ENCODE data around the gene GART. TPM values are rescaled to one million over a fixed set of nuclear protein-coding genes. Genes with fewer than 3 reads are reported as not detected.
"Not testable (repeated sequence)": the region's sequence is repeated elsewhere in the genome, so short reads cannot be mapped to it uniquely, and the experiment has no call there.

The GART gene
- total RNA-seq, 4 donors from 2014 or later = 41.8 to 74.2 (median 67.6) TPM

GRCh38 chr21:33584455-33584854 lies 42.5 kb upstream of the GART start:
- no peak for ATAC-seq

GRCh38 chr21:33578959-33579542 lies 37.1 kb upstream of the GART start:
- Histone ChIP-seq H3K36me3 (peaks cover 3 to 59% of the 10 kb centered on the region in 2 donors), H3K4me3 (no peak overlapping the region), H3K27me3 (no peaks in the 10 kb centered on the region), H3K27ac (peak overlapping the region in 1 of 4 donors; percentile 45), H3K9me3 (no peaks in the 10 kb centered on the region), H3K4me1 (peaks cover 0 to 26% (median 3%) of the 10 kb centered on the region in 3 donors)
- TF ChIP-seq POLR2A (IDR thresholded peaks at IDR 0.05) (no peak), CTCF (IDR thresholded peaks at IDR 0.05) (no peak), POLR2AphosphoS5 (IDR thresholded peaks at IDR 0.05) (no peak)
- no peak for ATAC-seq
- WGBS, 2 donors (ENCODE audit: low coverage in 1 of 2) = 75 to 79% methylated on average over 7 of the region's 7 CpGs

More at GRCh38 chr21:33584455-33584854, 42.5 kb upstream of the GART start:
- no peaks in the 10 kb centered on the region for H3K9me3 ChIP-seq
- no peaks in the 10 kb centered on the region for H3K27me3 ChIP-seq
- TF ChIP-seq POLR2AphosphoS5 (IDR thresholded peaks at IDR 0.05) (no peak), EP300 (IDR thresholded peaks at IDR 0.05) (no peak)
- WGBS, 2 donors (ENCODE audit: low coverage in 1 of 2) = 85 to 94% methylated on average over 3 of the region's 3 CpGs
- peaks cover 0 to 12% of the 10 kb centered on the region in 2 donors for H3K36me3 ChIP-seq
- H3K27ac ChIP-seq = no peak overlapping the region
- H3K4me3 ChIP-seq = no peak overlapping the region
- H3K4me1 ChIP-seq = peaks cover 0 to 16% (median 0%) of the 10 kb centered on the region in 3 donors

DNA sequence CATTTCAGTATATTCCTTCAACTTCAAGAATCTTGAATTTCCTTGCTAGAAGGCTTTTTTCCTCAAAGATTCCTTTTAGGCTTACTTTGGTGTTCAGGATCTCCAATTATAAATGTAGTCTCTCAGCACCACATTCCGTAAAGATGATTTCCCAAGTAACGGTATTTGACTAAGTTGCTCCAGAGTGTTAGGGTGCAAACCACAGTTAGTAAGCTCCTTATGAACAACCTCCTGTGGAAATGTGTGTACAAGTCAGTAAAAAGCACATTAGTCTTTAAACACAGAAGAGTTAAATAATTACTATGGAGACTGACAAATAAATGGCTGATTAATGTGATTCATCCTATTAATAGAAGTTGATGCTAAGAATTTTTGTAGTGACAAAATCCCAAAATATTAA lies 36.3 kb upstream of the GART start:
- 33 to 75% methylated on average over 2 of the region's 2 CpGs for WGBS, 2 donors (ENCODE audit: low coverage in 1 of 2)

GRCh38 chr21:33576741-33577141 lies 34.8 kb upstream of the GART start:
- 30 to 40% methylated on average over 1 to 2 of the region's 2 CpGs for WGBS, 2 donors (ENCODE audit: low coverage in 1 of 2)
- not testable (repeated sequence) for H3K27me3 ChIP-seq, H3K9me3 ChIP-seq, ATAC-seq, H3K4me3 ChIP-seq
- peaks cover 3 to 73% of the 10 kb centered on the region in 2 donors for H3K36me3 ChIP-seq
- peaks cover 0 to 49% (median 7%) of the 10 kb centered on the region in 3 donors for H3K4me1 ChIP-seq
- peak overlapping the region in 2 of 4 donors; percentile 2 to 10 for H3K27ac ChIP-seq

More for the DNA sequence above, 36.3 kb upstream of the GART start:
- Histone ChIP-seq H3K4me1 (peaks cover 0 to 34% (median 3%) of the 10 kb centered on the region in 3 donors), H3K36me3 (peaks cover 3 to 67% of the 10 kb centered on the region in 2 donors), H3K4me3 (no peak overlapping the region), H3K9me3 (no peaks in the 10 kb centered on the region), H3K27me3 (no peaks in the 10 kb centered on the region), H3K27ac (no peak overlapping the region)
- TF ChIP-seq POLR2AphosphoS5 (IDR thresholded peaks at IDR 0.05) = no peak
- no peak for TF ChIP-seq EP300 (IDR thresholded peaks at IDR 0.05)
- TF ChIP-seq POLR2A (IDR thresholded peaks at IDR 0.05) = no peak
- ATAC-seq = no peak

- Histone ChIP-seq H3K27ac (peak overlapping the region in 2 of 4 donors; percentile 6 to 54), H3K27me3 (no peaks in the 10 kb centered on the region), H3K4me1 (peaks cover 0 to 52% (median 4%) of the 10 kb centered on the region in 3 donors), H3K9me3 (no peaks in the 10 kb centered on the region), H3K4me3 (no peak overlapping the region), H3K36me3 (peaks cover 3 to 93% of the 10 kb centered on the region in 2 donors)
- WGBS, 2 donors (ENCODE audit: low coverage in 1 of 2) = 27 to 57% methylated on average over 3 of the region's 3 CpGs
- no peak for ATAC-seq
- TF ChIP-seq POLR2AphosphoS5 (IDR thresholded peaks at IDR 0.05) = peak; percentile 38
- no peak for TF ChIP-seq CTCF (IDR thresholded peaks at IDR 0.05)
- no peak for TF ChIP-seq EP300 (IDR thresholded peaks at IDR 0.05)
These were observed 30.4 kb upstream of the GART start for GRCh38 chr21:33572350-33572749.

- peaks cover 0 to 57% (median 4%) of the 10 kb centered on the region in 3 donors for H3K4me1 ChIP-seq
- peaks cover 3 to 77% of the 10 kb centered on the region in 2 donors for H3K36me3 ChIP-seq
- 82 to 91% methylated on average over 5 of the region's 5 CpGs for WGBS, 2 donors (ENCODE audit: low coverage in 1 of 2)
- H3K9me3 ChIP-seq = no peaks in the 10 kb centered on the region
- no peaks in the 10 kb centered on the region for H3K27me3 ChIP-seq
- no peak overlapping the region for H3K4me3 ChIP-seq
- no peak for ATAC-seq
- TF ChIP-seq EP300 (IDR thresholded peaks at IDR 0.05) = no peak
- TF ChIP-seq CTCF (IDR thresholded peaks at IDR 0.05) = no peak
- TF ChIP-seq POLR2AphosphoS5 (IDR thresholded peaks at IDR 0.05) = no peak
- TF ChIP-seq POLR2A (IDR thresholded peaks at IDR 0.05) = no peak
- peak overlapping the region in 1 of 4 donors; percentile 8 for H3K27ac ChIP-seq
These were observed 28.1 kb upstream of the GART start for GRCh38 chr21:33569991-33570390.
